DMS153 (cell line): ENCODE measurements around the gene CRTC1.
"Not testable (repeated sequence)": the region's sequence is repeated elsewhere in the genome, so short reads cannot be mapped to it uniquely, and the experiment has no call there.

Experiments used
- DNase-seq: peaks from one replicate; lab custom pipeline; 2025; lab: John Stamatoyannopoulos, UW

The CRTC1 gene

GRCh38 chr19:18700501-18701249, 17.2 kb downstream of the CRTC1 start:
- DNase-seq, result peak; percentile 72

DNA sequence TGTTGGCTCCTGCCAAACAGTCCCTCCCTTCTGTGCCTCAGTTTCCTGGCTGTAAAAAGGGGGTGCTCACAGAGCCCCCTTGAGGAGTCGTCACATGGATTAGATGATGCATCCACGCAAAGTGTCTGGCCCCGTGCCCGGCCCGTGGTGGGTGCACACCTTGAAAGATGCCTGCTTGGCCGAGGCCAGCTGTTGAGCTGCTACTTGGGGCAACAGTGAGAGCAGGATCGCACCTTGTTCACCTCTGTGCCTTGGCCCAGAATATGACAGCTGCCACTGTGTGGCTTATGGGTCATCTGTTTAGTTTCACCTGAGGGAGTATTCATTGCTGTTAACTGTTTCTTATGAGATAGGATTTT, 17.7 kb downstream of the CRTC1 start:
- DNase-seq, result no peak

DNA sequence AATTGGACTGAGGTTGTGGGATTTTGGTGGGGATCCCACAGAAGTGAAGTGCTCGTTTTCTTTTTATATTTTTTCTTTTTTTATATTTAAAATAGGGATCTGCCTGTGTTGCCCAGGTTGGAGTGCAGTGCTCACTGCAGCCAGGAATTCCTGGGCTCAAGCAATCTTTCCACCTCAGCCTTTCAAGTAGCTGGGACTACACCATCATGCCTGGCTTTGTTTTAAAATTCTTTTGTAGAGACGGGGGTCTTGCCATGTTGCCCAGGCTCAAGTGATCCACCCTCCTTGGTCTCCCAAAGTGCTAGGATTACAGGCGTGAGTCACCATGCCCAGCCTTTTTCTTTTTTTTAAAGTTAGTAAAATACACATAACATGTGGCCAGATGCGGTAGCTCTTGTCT, 20.6 kb downstream of the CRTC1 start:
- no peak for DNase-seq

- no peak for DNase-seq
Observed at GRCh38 chr19:18704971-18705370, 21.5 kb downstream of the CRTC1 start.

DNA sequence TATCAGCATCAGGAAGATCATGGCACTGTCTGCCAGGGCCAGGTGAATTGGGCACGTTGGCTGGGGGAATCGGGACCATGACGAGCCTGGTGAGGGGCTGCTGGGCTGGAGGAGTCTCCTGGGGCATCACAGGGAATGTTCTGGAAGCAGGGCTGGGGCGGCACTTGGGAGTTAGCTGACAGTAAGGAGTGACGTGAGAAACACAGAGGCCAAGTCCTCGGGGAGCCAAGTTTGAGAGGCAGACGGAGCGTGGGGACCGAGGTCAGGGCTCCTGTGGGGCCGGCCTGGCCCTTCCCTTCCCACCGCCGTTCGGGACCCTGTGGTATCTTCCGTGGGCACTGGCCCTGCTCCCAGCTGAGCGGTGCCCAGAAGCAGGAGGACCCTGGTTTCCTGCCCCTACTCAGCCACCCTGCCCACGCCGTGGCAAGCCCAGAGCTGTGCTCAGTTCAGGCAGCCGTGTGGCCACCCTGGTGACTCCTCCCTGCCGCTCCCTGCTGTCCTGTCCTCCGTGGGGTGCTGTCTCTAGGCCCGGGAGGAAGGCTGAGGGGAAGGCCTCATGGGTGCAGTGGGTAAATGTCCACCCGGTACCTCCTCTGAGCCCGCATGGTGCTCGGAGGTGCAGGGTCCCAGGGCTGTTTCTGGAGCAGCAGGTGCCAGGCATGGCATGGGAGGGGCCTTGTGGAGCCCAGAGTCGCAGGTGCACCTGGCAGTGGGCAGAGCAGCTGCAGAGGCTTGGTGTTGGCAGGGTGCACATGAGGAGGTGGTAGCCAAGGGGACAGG, 25.2 kb downstream of the CRTC1 start:
- peak; percentile 43 for DNase-seq

- no peak for DNase-seq
Observed at GRCh38 chr19:18709546-18709945, 26.1 kb downstream of the CRTC1 start.

DNA sequence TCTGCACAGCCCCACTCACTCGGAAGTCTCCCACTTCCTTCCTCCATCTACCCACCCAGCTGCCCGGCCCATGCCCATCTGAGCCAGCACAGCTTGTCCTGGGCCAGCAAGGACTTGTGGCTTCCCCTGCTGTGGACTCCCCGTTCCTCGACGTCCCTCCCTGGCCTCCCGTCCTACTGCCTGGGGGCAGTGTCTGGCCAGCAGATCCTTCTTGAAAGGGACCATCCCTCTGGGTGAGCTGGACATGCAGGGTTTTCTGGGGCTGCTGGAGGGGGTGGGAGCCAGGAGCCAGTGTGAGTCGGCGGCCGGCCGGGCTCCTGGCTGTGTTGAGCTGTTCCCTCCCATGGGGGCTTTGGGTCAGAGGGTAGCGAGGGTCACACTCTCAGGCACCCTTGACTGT, 26.7 kb downstream of the CRTC1 start:
- DNase-seq, result no peak

- no peak for DNase-seq
Observed at GRCh38 chr19:18710996-18711751, 27.7 kb downstream of the CRTC1 start.

DNA sequence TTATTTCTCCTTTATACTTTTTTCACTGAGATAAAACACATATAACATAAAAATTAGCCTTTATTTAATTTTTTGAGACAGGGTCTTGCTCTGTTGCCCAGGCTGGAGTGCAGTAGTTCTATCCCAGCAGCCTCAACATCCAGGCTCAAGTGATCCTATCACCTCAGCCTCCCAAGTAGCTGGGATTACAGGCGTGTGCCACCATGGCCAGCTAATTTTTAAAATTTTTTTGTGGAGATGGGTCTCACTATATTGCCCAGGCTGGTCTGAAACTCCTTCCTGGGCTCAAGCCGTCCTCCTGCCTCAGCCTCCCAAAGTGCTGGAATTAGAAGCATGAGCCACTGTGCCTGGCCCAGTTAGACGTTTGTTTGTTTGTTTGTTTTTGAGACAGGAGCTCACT, 28.4 kb downstream of the CRTC1 start:
- DNase-seq, result no peak

GRCh38 chr19:18712981-18713380, 29.5 kb downstream of the CRTC1 start:
- no peak for DNase-seq

GRCh38 chr19:18713550-18714117, 30.2 kb downstream of the CRTC1 start:
- DNase-seq, result no peak

- DNase-seq, result no peak
Observed at GRCh38 chr19:18715416-18715815, 31.9 kb downstream of the CRTC1 start.

- no peak for DNase-seq
Observed at GRCh38 chr19:18716857-18717256, 33.4 kb downstream of the CRTC1 start.

DNA sequence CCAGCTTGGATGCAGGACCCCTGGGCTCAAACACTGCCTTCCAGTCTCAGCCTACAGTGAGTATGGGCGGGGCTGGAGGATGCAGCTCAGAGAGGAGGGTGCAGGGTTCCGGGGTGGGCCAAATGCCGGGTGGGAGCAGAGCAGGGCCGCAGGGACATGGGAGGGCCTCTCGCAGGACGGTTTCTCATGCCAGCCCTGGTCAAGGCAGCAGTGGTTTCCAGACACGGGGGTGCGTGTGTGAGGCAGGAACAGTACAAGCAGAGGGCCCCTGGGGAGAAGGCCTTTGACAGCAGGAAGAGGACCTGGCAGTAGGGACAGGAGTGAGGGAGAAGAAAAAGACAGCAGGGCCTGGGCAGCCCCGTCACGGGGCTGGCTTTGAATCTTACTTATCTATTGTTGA, 34.1 kb downstream of the CRTC1 start:
- DNase-seq, result no peak

GRCh38 chr19:18718015-18718526, 34.6 kb downstream of the CRTC1 start:
- DNase-seq, result no peak

DNA sequence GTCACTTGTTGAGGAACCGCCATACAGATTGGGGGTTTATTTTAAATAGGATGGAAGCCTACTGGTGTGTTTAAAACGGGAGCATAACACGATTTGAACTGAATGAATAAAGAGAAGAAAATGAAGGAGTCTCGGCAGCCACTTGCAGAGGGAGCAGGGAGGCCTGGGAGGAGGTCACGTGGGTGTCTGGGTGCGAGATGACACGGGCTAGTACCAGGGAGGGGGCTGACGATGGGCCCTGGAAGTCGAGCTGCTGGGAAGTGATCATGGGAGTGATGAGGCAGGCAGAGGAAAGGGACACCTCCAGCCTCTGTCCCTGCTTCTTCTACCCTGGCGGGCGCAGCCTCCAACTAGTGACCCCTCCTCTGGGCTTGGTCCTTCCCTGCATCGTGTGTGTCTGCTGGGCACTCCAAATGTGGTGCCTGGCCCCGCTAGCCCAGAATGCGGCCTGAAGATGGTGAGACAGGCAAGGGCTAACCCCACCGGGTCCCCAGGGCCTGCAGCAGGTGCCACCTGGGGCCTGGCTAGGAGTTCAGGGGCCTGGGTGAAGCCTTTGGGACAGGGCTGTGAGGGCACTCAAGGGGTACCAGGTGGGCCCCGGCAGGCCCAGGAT, 35.5 kb downstream of the CRTC1 start:
- DNase-seq, result no peak

GRCh38 chr19:18719541-18719940, 36.1 kb downstream of the CRTC1 start:
- no peak for DNase-seq

GRCh38 chr19:18723871-18724377, 40.4 kb downstream of the CRTC1 start:
- DNase-seq, result no peak

GRCh38 chr19:18725841-18726770, 42.6 kb downstream of the CRTC1 start:
- DNase-seq, result no peak

DNA sequence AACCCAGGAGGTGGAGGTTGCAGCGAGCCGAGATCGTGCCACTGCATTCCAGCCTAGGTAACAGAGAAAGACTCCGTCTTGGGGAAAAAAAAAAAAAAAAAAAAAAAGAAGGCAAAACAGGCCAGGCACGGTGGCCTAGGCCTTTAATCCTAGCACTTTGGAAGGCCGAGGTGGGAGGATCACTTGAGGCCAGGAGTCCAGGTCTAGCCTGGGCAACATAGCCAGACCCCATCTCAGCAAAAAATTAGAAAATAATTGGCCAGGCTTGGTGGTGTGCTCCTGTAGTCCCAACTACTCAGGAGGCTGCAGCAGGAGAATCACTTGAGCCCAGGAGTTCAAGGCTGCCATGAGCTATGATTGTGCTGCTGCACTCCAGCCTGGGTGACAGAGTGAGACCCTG, 43.4 kb downstream of the CRTC1 start:
- DNase-seq, result no peak

DNA sequence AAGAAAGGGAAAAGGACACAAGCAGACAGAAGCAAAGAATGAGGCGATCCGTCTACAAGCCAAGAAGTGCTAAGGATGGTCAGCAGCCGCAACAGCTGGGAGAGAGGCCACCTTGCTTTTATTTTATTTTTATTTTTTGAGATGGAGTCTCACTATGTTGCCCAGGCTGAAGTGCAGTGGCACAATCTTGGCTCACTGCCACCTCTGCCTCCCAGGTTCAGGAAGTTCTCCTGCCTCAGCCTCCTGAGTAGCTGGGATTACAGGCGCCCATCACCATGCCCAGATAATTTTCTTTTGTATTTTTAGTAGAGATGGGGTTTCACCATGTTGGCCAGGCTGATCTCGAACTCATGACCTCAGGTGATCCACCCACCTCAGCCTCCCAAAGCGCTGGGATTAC, 44.1 kb downstream of the CRTC1 start:
- DNase-seq, result not testable (repeated sequence)
